K562 (cell line): ENCODE measurements around the gene RER1. TPM values are rescaled to one million over a fixed set of nuclear protein-coding genes. Genes with fewer than 3 reads are reported as not detected.

Experiments
- ATF3 ChIP-seq, 2 experiments: fragments of 450-650 bp in 1 of 2; sonication (generic) in 1 of 2; formaldehyde crosslinking in 1 of 2; IDR thresholded peaks in 1 of 2; conservative IDR thresholded peaks in 1 of 2; 2 replicates each; pipeline versions ENCODE4 v1.6.1 to v1.8.1; 2016 to 2023; ENCODE audit warnings: mild to moderate bottlenecking in 2 of 2, moderate library complexity in 2 of 2, inconsistent platforms in 1 of 2, missing genetic modification reagents in 1 of 2
- CBX5 ChIP-seq: IDR thresholded peaks from 2 replicates; pipeline ENCODE4 v1.6.1; 2014; ENCODE audit warnings: low read depth, borderline replicate concordance
- CREB1 ChIP-seq, 2 experiments: sonication (generic) in 1 of 2; formaldehyde crosslinking in 1 of 2; IDR thresholded peaks; 2 replicates each; pipeline versions ENCODE4 v1.6.1 to v1.8.0; 2012 to 2022; ENCODE audit warnings: inconsistent platforms in 1 of 2, mild to moderate bottlenecking in 1 of 2, missing genetic modification reagents in 1 of 2, moderate library complexity in 1 of 2
- GMEB1 ChIP-seq: fragments of 250-450 bp; sonication (Bioruptor Pico); IDR thresholded peaks from 2 replicates; pipeline ENCODE4 v1.4.0; 2020; ENCODE audit warnings: mild to moderate bottlenecking
- HSF4 ChIP-seq: fragments of 250-450 bp; sonication (Bioruptor Pico); IDR thresholded peaks from 2 replicates; pipeline ENCODE4 v2.1.2; 2022; ENCODE audit warnings: mild to moderate bottlenecking, moderate library complexity, borderline replicate concordance
- KDM1A ChIP-seq, 2 experiments: fragments of 450-650 bp; IDR thresholded peaks; 2 replicates each; pipeline ENCODE4 v1.6.1; 2016; ENCODE audit warnings: mild to moderate bottlenecking in 2 of 2
- NFIX ChIP-seq: fragments of 250-450 bp; sonication (Bioruptor Pico); IDR thresholded peaks from 2 replicates; pipeline ENCODE4 v1.4.0; 2020; ENCODE audit warnings: low read depth, mild to moderate bottlenecking, moderate library complexity
- NFYB ChIP-seq: IDR thresholded peaks from 2 replicates; pipeline ENCODE4 v1.6.1; 2011; ENCODE audit warnings: mild to moderate bottlenecking, moderate library complexity; ENCODE audit not compliant: insufficient read length; ENCODE audit errors: extremely low read depth
- POLR2B ChIP-seq: fragments of 450-650 bp; IDR thresholded peaks from 2 replicates; pipeline ENCODE4 v1.6.1; 2018; ENCODE audit warnings: low read depth; ENCODE audit not compliant: partially characterized antibody
- RFX7 ChIP-seq: fragments of 250-450 bp; sonication (Bioruptor Pico); IDR thresholded peaks from 2 replicates; pipeline ENCODE4 v1.5.1; 2021; ENCODE audit warnings: mild to moderate bottlenecking
- SREBF2 ChIP-seq: sonication (generic); formaldehyde crosslinking; IDR thresholded peaks from 2 replicates; pipeline ENCODE4 v1.4.0; 2020; ENCODE audit warnings: mild to moderate bottlenecking, missing genetic modification reagents
- SRSF9 ChIP-seq: fragments of 200-400 bp; formaldehyde crosslinking; IDR thresholded peaks from 2 replicates; pipeline ENCODE4 v1.6.1; 2017; ENCODE audit warnings: low read depth, low read length, borderline replicate concordance
- STAT6 ChIP-seq: sonication (generic); formaldehyde crosslinking; IDR thresholded peaks from 2 replicates; pipeline ENCODE4 v1.8.1; 2023; ENCODE audit warnings: mild to moderate bottlenecking, missing genetic modification reagents
- TAF7 ChIP-seq: fragments of 450-650 bp; IDR thresholded peaks from 2 replicates; pipeline ENCODE4 v1.6.1; 2016; ENCODE audit warnings: missing genetic modification characterization, missing compliant biosample characterization
- TRIM24 ChIP-seq, 2 experiments: fragments of 450-650 bp; IDR thresholded peaks; 2 replicates each; pipeline ENCODE4 v1.6.1; 2016
- ZFP36 ChIP-seq: fragments of 150-350 bp; IDR thresholded peaks from 2 replicates; pipeline ENCODE4 v1.6.1; 2018; ENCODE audit warnings: low read length, low read depth; ENCODE audit not compliant: partially characterized antibody
- ZNF24 ChIP-seq: fragments of 450-650 bp; IDR thresholded peaks from 2 replicates; pipeline ENCODE4 v1.6.1; 2016
- ZNF347 ChIP-seq: fragments of 450-650 bp; formaldehyde crosslinking; IDR thresholded peaks from 2 replicates; pipeline ENCODE4 v1.4.0; 2020; ENCODE audit warnings: low read depth, mild to moderate bottlenecking, moderate library complexity
- polyA plus RNA-seq, 8 experiments: library from polyadenylated mRNA; depleted of rRNA in 4 of 8; stranded (reverse) in 5 of 8; unstranded in 3 of 8; fragments of >200 nt; fragmentation: Nextera tagmentation in 2 of 8; fragmentation: Illumina TruSeq in 1 of 8; extraction: Ambion mirVana in 2 of 8; extraction: Trizol in 1 of 8; gene quantifications; 2 replicates each; pipeline versions ENCODE4 v1.2.1 to v1.2.3, GENCODE V29; 2011 to 2014; ENCODE audit warnings: inconsistent platforms in 1 of 8, missing spikeins in 1 of 8
- total RNA-seq, 7 experiments: library from RNA; depleted of rRNA in 6 of 7; stranded (reverse); fragments of >200 nt in 6 of 7; fragmentation: Illumina TruSeq in 2 of 7; extraction: Trizol in 2 of 7; gene quantifications; 2 replicates each; pipeline versions ENCODE4 v1.2.1 to v1.2.3, GENCODE V29; 2011 to 2021; ENCODE audit warnings: low replicate concordance in 1 of 7
- TF ChIP-seq, protein P1 (sequence below): fragments of 250-450 bp; sonication (Bioruptor Pico); IDR thresholded peaks from 2 replicates; pipeline ENCODE4 v1.8.0; 2021; ENCODE audit warnings: moderate library complexity, mild to moderate bottlenecking, inconsistent platforms

RER1 gene
- total and polyA plus RNA-seq, 9 of the 15 experiments (the other 6 are each of a cell fraction or from before 2014, with no cell fraction given) = 19.6 to 354 (median 183) TPM

DNA sequence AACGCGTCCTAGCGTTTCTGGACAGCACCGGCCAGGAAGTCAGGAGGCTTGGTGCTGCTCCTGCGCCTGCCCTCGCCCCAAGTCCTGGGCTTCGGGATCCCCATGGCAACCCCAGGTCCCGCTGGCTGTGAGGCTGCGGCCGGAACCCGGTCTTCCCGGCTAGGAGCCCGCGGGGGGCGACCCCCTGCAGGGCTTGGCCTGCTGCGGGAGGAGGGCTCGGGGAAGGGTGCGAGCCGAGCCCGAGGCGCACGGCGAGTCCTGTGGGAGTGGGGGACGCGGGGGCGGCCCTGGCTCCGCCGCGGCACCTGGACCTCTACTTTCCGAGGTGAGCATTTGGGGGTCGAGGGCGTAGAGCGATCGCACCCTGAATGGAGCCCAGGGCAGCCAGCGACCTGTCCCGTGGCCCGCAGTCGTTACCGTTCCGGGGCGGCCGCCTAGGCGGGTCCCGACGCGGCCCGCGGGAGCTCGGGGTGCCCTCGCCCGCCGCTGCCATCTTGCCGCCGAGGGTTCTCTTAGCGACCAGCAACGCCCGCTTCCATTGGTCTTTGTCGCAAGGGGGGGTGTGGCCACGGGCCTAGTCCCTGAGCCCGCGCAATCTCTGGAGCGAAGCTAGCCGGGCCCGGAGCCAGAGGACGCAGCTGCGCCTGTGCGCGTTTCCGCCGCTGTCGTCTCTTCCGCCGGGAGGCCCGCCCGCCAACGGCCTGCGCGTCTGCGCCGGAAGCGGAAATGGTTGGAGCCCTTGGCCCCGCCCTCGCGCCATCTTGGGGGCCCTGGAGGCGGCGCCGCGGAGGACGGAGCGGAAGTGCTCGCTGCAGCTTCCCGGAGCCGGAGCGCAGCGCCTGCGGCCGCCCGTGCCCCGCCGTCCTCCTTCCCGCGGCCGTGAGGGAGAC, at the start of gene RER1, which contains the start of gene MORN1 (continued):
- TF ChIP-seq ATF3 (IDR thresholded peaks at IDR 0.05) (no peak), ATF3 (CRISPR knock-in tag; conservative IDR thresholded peaks at IDR 0.05) (no peak), POLR2B (no peak), ZFP36 (peak; percentile 19), SREBF2 (CRISPR knock-in tag) (no peak), NFIX (CRISPR knock-in tag) (no peak), ZNF24 (0 out of 2 replicates have a peak, but pooled peaks have one; percentile 28), NFYB (peak; percentile 28), TRIM24 (IDR thresholded peaks at IDR 0.05) (peak in 1 of 2 experiments; percentile 66; a peak in 2 of 4 replicates), HSF4 (CRISPR knock-in tag) (no peak), STAT6 (peak; percentile 23; the same call in 1 of the 2 replicates), TAF7 (tag) (no peak), SRSF9 (no peak), KDM1A (IDR thresholded peaks at IDR 0.05) (no peak), CBX5 (no peak), ZNF347 (no peak), GMEB1 (CRISPR knock-in tag) (peak; percentile 89), RFX7 (CRISPR knock-in tag) (no peak), CREB1 (IDR thresholded peaks at IDR 0.05) (peak; percentile 85), CREB1 (CRISPR knock-in tag; IDR thresholded peaks at IDR 0.05) (peak; percentile 92)
- TF ChIP-seq, protein P1, sequence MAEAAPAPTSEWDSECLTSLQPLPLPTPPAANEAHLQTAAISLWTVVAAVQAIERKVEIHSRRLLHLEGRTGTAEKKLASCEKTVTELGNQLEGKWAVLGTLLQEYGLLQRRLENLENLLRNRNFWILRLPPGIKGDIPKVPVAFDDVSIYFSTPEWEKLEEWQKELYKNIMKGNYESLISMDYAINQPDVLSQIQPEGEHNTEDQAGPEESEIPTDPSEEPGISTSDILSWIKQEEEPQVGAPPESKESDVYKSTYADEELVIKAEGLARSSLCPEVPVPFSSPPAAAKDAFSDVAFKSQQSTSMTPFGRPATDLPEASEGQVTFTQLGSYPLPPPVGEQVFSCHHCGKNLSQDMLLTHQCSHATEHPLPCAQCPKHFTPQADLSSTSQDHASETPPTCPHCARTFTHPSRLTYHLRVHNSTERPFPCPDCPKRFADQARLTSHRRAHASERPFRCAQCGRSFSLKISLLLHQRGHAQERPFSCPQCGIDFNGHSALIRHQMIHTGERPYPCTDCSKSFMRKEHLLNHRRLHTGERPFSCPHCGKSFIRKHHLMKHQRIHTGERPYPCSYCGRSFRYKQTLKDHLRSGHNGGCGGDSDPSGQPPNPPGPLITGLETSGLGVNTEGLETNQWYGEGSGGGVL = no peak
